GM23338 (cell line): ENCODE measurements around the gene ZNF277. TPM values are rescaled to one million over a fixed set of nuclear protein-coding genes. Genes with fewer than 3 reads are reported as not detected.

Source experiments
- ATAC-seq: fragments of 200-7000 bp; cut with Tn5 transposase; 3 replicates; pipeline ENCODE4 v1.9.1; 2020
- DNase-seq: peaks from one replicate; pipeline ENCODE4 v3.0.0-alpha.2; 2015; ENCODE audit warnings: low spot score
- H2AFZ ChIP-seq: fragments of 200-600 bp; sonication (generic); 2 replicates; pipeline ENCODE4 v1.8.0; 2016; ENCODE audit warnings: antibody characterized with exemption, mild to moderate bottlenecking, moderate library complexity
- H3F3A ChIP-seq: fragments of 200-600 bp; sonication (generic); replicated peaks from 2 replicates; pipeline ENCODE4 v1.8.0; 2017; ENCODE audit warnings: antibody characterized with exemption, mixed run types, low read depth
- H3K27ac ChIP-seq: fragments of 200-600 bp; sonication (generic); 2 replicates; pipeline ENCODE4 v1.6.1; 2016; ENCODE audit warnings: low read depth
- H3K27me3 ChIP-seq: fragments of 200-600 bp; sonication (generic); 2 replicates; pipeline ENCODE4 v1.8.0; 2016; ENCODE audit warnings: mild to moderate bottlenecking, mixed run types, moderate library complexity; ENCODE audit not compliant: insufficient read depth
- H3K36me3 ChIP-seq: fragments of 200-600 bp; sonication (generic); 2 replicates; pipeline ENCODE4 v1.8.0; 2016; ENCODE audit warnings: mild to moderate bottlenecking; ENCODE audit not compliant: insufficient read depth
- H3K4me1 ChIP-seq: fragments of 200-600 bp; sonication (generic); 2 replicates; pipeline ENCODE4 v1.8.0; 2016; ENCODE audit warnings: mild to moderate bottlenecking, moderate library complexity; ENCODE audit not compliant: insufficient read depth
- H3K4me2 ChIP-seq: fragments of 200-600 bp; sonication (generic); 2 replicates; pipeline ENCODE4 v1.7.1; 2017; ENCODE audit warnings: mixed run types
- H3K4me3 ChIP-seq: fragments of 200-600 bp; sonication (generic); 2 replicates; pipeline ENCODE4 v1.6.1; 2016; ENCODE audit warnings: mixed run types
- H3K79me2 ChIP-seq: fragments of 200-600 bp; sonication (generic); replicated peaks from 2 replicates; pipeline ENCODE4 v1.8.0; 2017; ENCODE audit warnings: mild to moderate bottlenecking; ENCODE audit not compliant: insufficient read depth
- H3K9me2 ChIP-seq: fragments of 200-600 bp; sonication (generic); 2 replicates; pipeline ENCODE4 v1.8.0; 2017; ENCODE audit not compliant: insufficient read depth
- H4K20me1 ChIP-seq: fragments of 200-600 bp; sonication (generic); replicated peaks from 2 replicates; pipeline ENCODE4 v1.8.0; 2017; ENCODE audit warnings: mild to moderate bottlenecking; ENCODE audit not compliant: insufficient read depth
- H3K27ac Mint-ChIP-seq: 2 replicates; pipeline ENCODE4 v1.8.0; 2020; ENCODE audit warnings: inconsistent platforms, mild to moderate bottlenecking, moderate library complexity, mixed read lengths
- H3K27me3 Mint-ChIP-seq: 3 replicates; pipeline ENCODE4 v1.8.0; 2022; ENCODE audit warnings: low read depth, mild to moderate bottlenecking, moderate library complexity, mixed read lengths, inconsistent platforms; ENCODE audit not compliant: insufficient read depth, poor library complexity
- H3K36me3 Mint-ChIP-seq: 3 replicates; pipeline ENCODE4 v1.8.0; 2021; ENCODE audit warnings: low read depth, mild to moderate bottlenecking, inconsistent platforms, moderate library complexity, mixed read lengths
- H3K4me1 Mint-ChIP-seq: 3 replicates; pipeline ENCODE4 v1.8.0; 2020; ENCODE audit warnings: mild to moderate bottlenecking, inconsistent platforms, mixed read lengths
- H3K4me3 Mint-ChIP-seq: 3 replicates; pipeline ENCODE4 v1.8.0; 2021; ENCODE audit warnings: moderate library complexity, mild to moderate bottlenecking, inconsistent platforms, mixed read lengths
- H3K9me3 Mint-ChIP-seq: 3 replicates; pipeline ENCODE4 v1.8.0; 2020; ENCODE audit warnings: moderate library complexity, mild to moderate bottlenecking, inconsistent platforms, mixed read lengths
- CREB1 ChIP-seq: fragments of 250-450 bp; sonication (Bioruptor Pico); IDR thresholded peaks from 2 replicates; pipeline ENCODE4 v1.5.0; 2020; ENCODE audit warnings: low read depth, mild to moderate bottlenecking, moderate library complexity
- EZH2 ChIP-seq: fragments of 200-600 bp; sonication (generic); IDR thresholded peaks from one replicate; pipeline ENCODE4 v1.8.0; 2017; ENCODE audit warnings: antibody characterized with exemption, mild to moderate bottlenecking, low read depth; ENCODE audit not compliant: unreplicated experiment
- EZH2phosphoT487 ChIP-seq: fragments of 200-600 bp; sonication (generic); IDR thresholded peaks from one replicate; pipeline ENCODE4 v1.8.1; 2018; ENCODE audit warnings: antibody characterized with exemption; ENCODE audit not compliant: unreplicated experiment
- JUNB ChIP-seq: IDR thresholded peaks from one replicate; pipeline ENCODE4 v1.6.1; 2016; ENCODE audit warnings: antibody characterized with exemption; ENCODE audit not compliant: unreplicated experiment
- NANOG ChIP-seq: IDR thresholded peaks from 2 replicates; pipeline ENCODE4 v1.6.1; 2016; ENCODE audit warnings: antibody characterized with exemption, borderline replicate concordance
- POLR2AphosphoS5 ChIP-seq: IDR thresholded peaks from 2 replicates; pipeline ENCODE4 v1.6.1; 2016; ENCODE audit warnings: antibody characterized with exemption, low read depth
- STAT1 ChIP-seq: IDR thresholded peaks from one replicate; pipeline ENCODE4 v1.6.1; 2016; ENCODE audit warnings: antibody characterized with exemption; ENCODE audit not compliant: unreplicated experiment
- ZNF114 ChIP-seq: fragments of 250-450 bp; sonication (Bioruptor Pico); IDR thresholded peaks from 2 replicates; pipeline ENCODE4 v1.5.0; 2020; ENCODE audit warnings: mild to moderate bottlenecking, moderate library complexity
- ZNF331 ChIP-seq: fragments of 250-450 bp; sonication (Bioruptor Pico); IDR thresholded peaks from 2 replicates; pipeline ENCODE4 v1.5.0; 2020; ENCODE audit warnings: low read depth, mild to moderate bottlenecking, moderate library complexity
- polyA plus RNA-seq: library from polyadenylated mRNA; unstranded; fragments of >200 nt; fragmentation: Nextera tagmentation; extraction: Ambion mirVana; gene quantifications from 2 replicates; pipeline ENCODE4 v1.2.1, GENCODE V29; 2016
- total RNA-seq: library from RNA; depleted of rRNA; stranded (reverse); fragments of >200 nt; shearing (Covaris generic); gene quantifications from 2 replicates; pipeline ENCODE4 v1.2.3, GENCODE V29; 2014
- TF ChIP-seq, protein P1 (sequence below), 2 experiments: fragments of 200-600 bp in 1 of 2; sonication (generic) in 1 of 2; conservative IDR thresholded peaks; 2 replicates each; pipeline versions ENCODE4 v1.5.1 to v1.6.1; 2016 to 2017; ENCODE audit warnings: antibody characterized with exemption in 2 of 2, low read depth in 2 of 2, mild to moderate bottlenecking in 2 of 2, moderate library complexity in 1 of 2
- TF ChIP-seq, protein P2 (sequence below): IDR thresholded peaks from one replicate; pipeline ENCODE4 v1.6.1; 2018; ENCODE audit warnings: antibody characterized with exemption; ENCODE audit not compliant: unreplicated experiment
- TF ChIP-seq, protein P3 (sequence below): IDR thresholded peaks from 2 replicates; pipeline ENCODE4 v1.6.1; 2016; ENCODE audit warnings: antibody characterized with exemption

The ZNF277 gene
- total and polyA plus RNA-seq, 2 experiments from 2014 or later = 25.4 to 28.9 TPM

DNA sequence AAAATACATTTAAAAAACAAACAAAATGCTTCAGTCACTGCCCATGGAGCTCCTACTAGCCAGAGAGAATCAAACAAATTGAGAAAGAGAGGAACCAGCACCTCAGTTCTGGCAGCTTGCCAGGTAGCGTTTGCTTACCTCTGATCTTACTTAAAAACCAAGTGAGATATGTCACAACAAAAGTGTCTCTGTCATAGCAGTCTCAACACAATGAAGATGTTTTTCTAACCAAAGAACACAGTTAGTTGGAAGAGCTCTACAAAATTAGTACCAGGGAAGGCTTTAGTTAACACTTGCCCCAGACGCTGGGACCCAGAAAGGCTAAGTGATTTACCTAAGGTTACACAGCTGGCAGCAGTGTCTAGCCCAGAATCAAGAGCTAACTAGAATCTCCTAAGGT, 3.7 kb upstream of the ZNF277 start:
- H3K27me3 ChIP-seq = no peaks in the 10 kb centered on the region
- H3K9me2 ChIP-seq = no peaks in the 10 kb centered on the region
- no peaks in the 10 kb centered on the region for H3F3A ChIP-seq
- no peak for ATAC-seq
- TF ChIP-seq, protein P1, sequence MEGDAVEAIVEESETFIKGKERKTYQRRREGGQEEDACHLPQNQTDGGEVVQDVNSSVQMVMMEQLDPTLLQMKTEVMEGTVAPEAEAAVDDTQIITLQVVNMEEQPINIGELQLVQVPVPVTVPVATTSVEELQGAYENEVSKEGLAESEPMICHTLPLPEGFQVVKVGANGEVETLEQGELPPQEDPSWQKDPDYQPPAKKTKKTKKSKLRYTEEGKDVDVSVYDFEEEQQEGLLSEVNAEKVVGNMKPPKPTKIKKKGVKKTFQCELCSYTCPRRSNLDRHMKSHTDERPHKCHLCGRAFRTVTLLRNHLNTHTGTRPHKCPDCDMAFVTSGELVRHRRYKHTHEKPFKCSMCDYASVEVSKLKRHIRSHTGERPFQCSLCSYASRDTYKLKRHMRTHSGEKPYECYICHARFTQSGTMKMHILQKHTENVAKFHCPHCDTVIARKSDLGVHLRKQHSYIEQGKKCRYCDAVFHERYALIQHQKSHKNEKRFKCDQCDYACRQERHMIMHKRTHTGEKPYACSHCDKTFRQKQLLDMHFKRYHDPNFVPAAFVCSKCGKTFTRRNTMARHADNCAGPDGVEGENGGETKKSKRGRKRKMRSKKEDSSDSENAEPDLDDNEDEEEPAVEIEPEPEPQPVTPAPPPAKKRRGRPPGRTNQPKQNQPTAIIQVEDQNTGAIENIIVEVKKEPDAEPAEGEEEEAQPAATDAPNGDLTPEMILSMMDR (conservative IDR thresholded peaks at IDR 0.05; ENCODE audit: low read depth in 2 of 2) = no peak
- no peak for TF ChIP-seq ZNF114 (CRISPR knock-in tag)
- TF ChIP-seq JUNB = no peak
- TF ChIP-seq, protein P2, sequence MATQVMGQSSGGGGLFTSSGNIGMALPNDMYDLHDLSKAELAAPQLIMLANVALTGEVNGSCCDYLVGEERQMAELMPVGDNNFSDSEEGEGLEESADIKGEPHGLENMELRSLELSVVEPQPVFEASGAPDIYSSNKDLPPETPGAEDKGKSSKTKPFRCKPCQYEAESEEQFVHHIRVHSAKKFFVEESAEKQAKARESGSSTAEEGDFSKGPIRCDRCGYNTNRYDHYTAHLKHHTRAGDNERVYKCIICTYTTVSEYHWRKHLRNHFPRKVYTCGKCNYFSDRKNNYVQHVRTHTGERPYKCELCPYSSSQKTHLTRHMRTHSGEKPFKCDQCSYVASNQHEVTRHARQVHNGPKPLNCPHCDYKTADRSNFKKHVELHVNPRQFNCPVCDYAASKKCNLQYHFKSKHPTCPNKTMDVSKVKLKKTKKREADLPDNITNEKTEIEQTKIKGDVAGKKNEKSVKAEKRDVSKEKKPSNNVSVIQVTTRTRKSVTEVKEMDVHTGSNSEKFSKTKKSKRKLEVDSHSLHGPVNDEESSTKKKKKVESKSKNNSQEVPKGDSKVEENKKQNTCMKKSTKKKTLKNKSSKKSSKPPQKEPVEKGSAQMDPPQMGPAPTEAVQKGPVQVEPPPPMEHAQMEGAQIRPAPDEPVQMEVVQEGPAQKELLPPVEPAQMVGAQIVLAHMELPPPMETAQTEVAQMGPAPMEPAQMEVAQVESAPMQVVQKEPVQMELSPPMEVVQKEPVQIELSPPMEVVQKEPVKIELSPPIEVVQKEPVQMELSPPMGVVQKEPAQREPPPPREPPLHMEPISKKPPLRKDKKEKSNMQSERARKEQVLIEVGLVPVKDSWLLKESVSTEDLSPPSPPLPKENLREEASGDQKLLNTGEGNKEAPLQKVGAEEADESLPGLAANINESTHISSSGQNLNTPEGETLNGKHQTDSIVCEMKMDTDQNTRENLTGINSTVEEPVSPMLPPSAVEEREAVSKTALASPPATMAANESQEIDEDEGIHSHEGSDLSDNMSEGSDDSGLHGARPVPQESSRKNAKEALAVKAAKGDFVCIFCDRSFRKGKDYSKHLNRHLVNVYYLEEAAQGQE = no peak
- TF ChIP-seq EZH2 = no peak
- no peak for TF ChIP-seq EZH2phosphoT487
- TF ChIP-seq POLR2AphosphoS5 = no peak
- TF ChIP-seq, protein P3, sequence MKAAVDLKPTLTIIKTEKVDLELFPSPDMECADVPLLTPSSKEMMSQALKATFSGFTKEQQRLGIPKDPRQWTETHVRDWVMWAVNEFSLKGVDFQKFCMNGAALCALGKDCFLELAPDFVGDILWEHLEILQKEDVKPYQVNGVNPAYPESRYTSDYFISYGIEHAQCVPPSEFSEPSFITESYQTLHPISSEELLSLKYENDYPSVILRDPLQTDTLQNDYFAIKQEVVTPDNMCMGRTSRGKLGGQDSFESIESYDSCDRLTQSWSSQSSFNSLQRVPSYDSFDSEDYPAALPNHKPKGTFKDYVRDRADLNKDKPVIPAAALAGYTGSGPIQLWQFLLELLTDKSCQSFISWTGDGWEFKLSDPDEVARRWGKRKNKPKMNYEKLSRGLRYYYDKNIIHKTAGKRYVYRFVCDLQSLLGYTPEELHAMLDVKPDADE = no peak
- no peak for TF ChIP-seq NANOG
- TF ChIP-seq CREB1 (CRISPR knock-in tag) = no peak
- TF ChIP-seq ZNF331 (CRISPR knock-in tag) = no peak
- no peak for TF ChIP-seq STAT1
- H3K4me1 Mint-ChIP-seq = peaks cover 29% of the 10 kb centered on the region
- no peak overlapping the region for H2AFZ ChIP-seq
- H3K4me1 ChIP-seq = peaks cover 23% of the 10 kb centered on the region
- no peak overlapping the region for H3K4me3 ChIP-seq
- H3K36me3 ChIP-seq = no peaks in the 10 kb centered on the region
- DNase-seq = no peak
- peak overlapping the region; percentile 23; the same call in 1 of the 2 replicates for H3K4me2 ChIP-seq
- peaks cover 90% of the 10 kb centered on the region for H3K79me2 ChIP-seq
- H3K27me3 Mint-ChIP-seq = peaks cover 6% of the 10 kb centered on the region
- peaks cover 14% of the 10 kb centered on the region for H4K20me1 ChIP-seq
- H3K27ac ChIP-seq = no peak overlapping the region
- no peak overlapping the region for H3K27ac Mint-ChIP-seq
- no peaks in the 10 kb centered on the region; the same call in 1 of the 3 replicates for H3K9me3 Mint-ChIP-seq
- H3K4me3 Mint-ChIP-seq = no peak overlapping the region
- no peaks in the 10 kb centered on the region; the same call in 1 of the 3 replicates for H3K36me3 Mint-ChIP-seq
